Effector memory CD4-positive, alpha-beta T cell (primary cell): ENCODE measurements around the gene LRRC15.
A peak's percentile ranks its signal among the peaks of the same experiment; 100 is the strongest.

Source experiments
- DNase-seq, 3 donors: peaks; one replicate each; pipeline ENCODE4 v3.0.0-alpha.2; 2020
- H3K27ac ChIP-seq: 2 replicates; pipeline ENCODE4 v1.7.0; 2013; ENCODE audit warnings: mild to moderate bottlenecking, low read length, moderate library complexity; ENCODE audit not compliant: insufficient read depth, poor library complexity, severe bottlenecking
- H3K27me3 ChIP-seq: replicated peaks from 2 replicates; pipeline ENCODE4 v1.7.0; 2013; ENCODE audit warnings: mild to moderate bottlenecking, low read length; ENCODE audit not compliant: insufficient read depth, control insufficient read depth, poor library complexity, severe bottlenecking
- H3K36me3 ChIP-seq: 2 replicates; pipeline ENCODE4 v1.7.0; 2013; ENCODE audit warnings: mild to moderate bottlenecking, low read length, moderate library complexity; ENCODE audit not compliant: control insufficient read depth, insufficient read depth
- H3K4me1 ChIP-seq: 2 replicates; pipeline ENCODE4 v1.7.0; 2013; ENCODE audit warnings: low read length, mild to moderate bottlenecking; ENCODE audit not compliant: control insufficient read depth, insufficient read depth, poor library complexity, severe bottlenecking
- H3K4me3 ChIP-seq: 2 replicates; pipeline ENCODE4 v1.7.0; 2013; ENCODE audit warnings: low read length, low read depth, mild to moderate bottlenecking; ENCODE audit not compliant: insufficient read depth, poor library complexity, severe bottlenecking
- H3K9me3 ChIP-seq: 2 replicates; pipeline ENCODE4 v1.7.0; 2013; ENCODE audit warnings: mild to moderate bottlenecking, low read length, moderate library complexity; ENCODE audit not compliant: control insufficient read depth

LRRC15 gene

GRCh38 chr3:194322678-194323211, 46.8 kb downstream of the LRRC15 start:
- H3K36me3 ChIP-seq, result no peaks in the 10 kb centered on the region
- no peak overlapping the region for H3K27ac ChIP-seq
- no peak for DNase-seq
- no peaks in the 10 kb centered on the region for H3K27me3 ChIP-seq
- H3K9me3 ChIP-seq, result peaks cover 3% of the 10 kb centered on the region
- no peak overlapping the region for H3K4me3 ChIP-seq
- peaks cover 8% of the 10 kb centered on the region for H3K4me1 ChIP-seq

DNA sequence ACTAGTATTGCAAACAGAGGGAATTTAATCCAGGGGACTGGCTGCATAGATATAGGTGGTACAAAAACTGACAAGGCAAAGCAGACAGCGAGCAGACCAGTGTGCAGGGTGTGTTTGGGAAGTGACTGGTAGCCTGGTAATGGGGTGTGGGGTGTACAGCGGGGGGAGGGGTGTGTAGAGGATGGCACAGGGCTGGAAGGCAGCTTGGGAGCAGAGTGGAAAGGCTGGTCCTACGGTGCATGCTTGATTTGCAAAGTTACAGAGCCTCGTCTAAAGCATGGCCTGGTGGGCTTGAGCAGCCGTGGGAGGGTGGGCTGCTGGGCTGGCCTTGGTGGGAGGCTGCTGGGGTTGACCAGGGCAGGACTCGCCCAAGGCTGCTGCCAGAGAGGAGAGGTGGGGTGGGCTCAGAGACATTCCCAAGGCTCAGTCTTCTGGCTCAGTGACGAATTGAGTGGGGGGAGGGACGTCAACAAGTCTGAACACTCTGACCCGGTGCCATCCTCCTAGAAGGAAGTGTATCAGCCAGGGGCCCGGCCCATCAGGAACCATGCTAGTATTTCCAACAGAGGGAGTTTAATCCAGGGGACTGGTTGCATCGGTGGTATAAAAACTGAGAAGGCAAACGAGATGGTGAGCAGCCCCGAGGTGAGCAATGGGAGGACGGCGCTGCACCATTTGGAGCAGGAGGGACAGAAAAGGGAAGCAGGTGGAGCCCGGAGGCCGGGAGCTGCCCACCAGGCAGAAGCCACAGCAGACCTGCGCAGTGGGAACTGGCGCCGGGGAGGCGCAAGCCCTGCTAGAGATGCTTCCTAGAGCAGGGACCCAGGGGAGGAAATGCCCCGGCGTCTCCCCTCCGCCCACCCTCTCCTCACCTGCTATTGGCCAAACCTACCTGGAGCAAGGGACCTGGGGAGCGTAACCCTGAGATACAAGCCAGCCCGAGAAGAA, 47.6 kb downstream of the LRRC15 start:
- peaks cover 8% of the 10 kb centered on the region for H3K4me1 ChIP-seq
- H3K27me3 ChIP-seq, result no peaks in the 10 kb centered on the region
- no peak overlapping the region for H3K27ac ChIP-seq
- peaks cover 3% of the 10 kb centered on the region for H3K9me3 ChIP-seq
- no peak for DNase-seq
- H3K36me3 ChIP-seq, result no peaks in the 10 kb centered on the region
- no peak overlapping the region for H3K4me3 ChIP-seq

DNA sequence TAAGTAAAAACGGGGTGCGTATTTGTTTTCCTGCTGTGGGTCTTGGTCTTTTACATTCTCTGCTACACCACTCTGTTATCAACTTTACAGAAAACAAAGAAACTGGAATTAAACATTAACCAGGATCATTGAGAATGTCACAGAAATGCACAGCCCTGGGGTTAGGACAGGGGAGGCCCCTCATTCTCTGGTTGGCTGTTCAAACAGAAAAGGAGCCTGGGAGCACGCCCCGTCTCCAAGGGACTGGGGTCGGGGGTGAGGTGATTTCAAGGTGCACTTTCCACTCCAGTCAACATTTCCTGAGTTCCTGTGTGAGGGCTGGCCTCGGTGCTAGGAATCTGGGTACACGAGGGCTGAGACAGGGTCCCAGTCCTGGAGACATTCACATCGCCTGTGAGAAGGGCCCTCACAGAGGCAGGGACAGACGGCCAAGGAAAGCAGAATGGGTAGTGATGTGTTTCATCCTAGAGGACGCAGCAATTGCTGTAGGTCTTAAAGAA, 48.7 kb downstream of the LRRC15 start:
- no peaks in the 10 kb centered on the region for H3K27me3 ChIP-seq
- no peaks in the 10 kb centered on the region for H3K36me3 ChIP-seq
- DNase-seq, result no peak
- peaks cover 3% of the 10 kb centered on the region for H3K9me3 ChIP-seq
- no peak overlapping the region for H3K4me3 ChIP-seq
- no peak overlapping the region for H3K27ac ChIP-seq
- H3K4me1 ChIP-seq, result peaks cover 12% of the 10 kb centered on the region

DNA sequence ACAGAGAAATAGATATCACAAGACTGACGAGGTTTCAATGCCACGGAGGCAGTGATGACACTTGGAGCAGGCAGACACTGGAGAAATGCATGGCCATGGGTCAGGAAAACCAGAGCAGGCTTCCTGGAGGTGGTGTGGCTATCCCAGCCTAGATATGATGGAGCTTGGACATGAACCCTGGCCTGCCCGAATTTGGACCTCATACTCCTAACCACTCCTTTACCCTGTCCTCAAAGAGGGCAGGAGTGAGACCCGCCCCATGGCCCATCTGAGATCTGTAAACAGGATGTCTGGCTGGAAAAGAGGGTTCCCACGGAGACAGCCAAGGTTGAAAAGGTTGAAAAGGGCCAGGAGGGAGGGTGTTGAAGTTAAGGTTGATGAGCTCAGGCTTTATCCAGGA, 49.4 kb downstream of the LRRC15 start:
- Histone ChIP-seq H3K4me1 (peaks cover 13% of the 10 kb centered on the region), H3K27me3 (no peaks in the 10 kb centered on the region), H3K36me3 (no peaks in the 10 kb centered on the region), H3K9me3 (peaks cover 3% of the 10 kb centered on the region), H3K4me3 (no peak overlapping the region), H3K27ac (no peak overlapping the region)
- DNase-seq, result no peak

- Histone ChIP-seq H3K4me3 (no peak overlapping the region), H3K4me1 (peaks cover 6% of the 10 kb centered on the region), H3K27ac (no peak overlapping the region), H3K9me3 (peaks cover 3% of the 10 kb centered on the region), H3K36me3 (no peaks in the 10 kb centered on the region), H3K27me3 (no peaks in the 10 kb centered on the region)
- DNase-seq, result no peak
Observed at GRCh38 chr3:194318511-194319161, 50.9 kb downstream of the LRRC15 start.

- Histone ChIP-seq H3K36me3 (no peaks in the 10 kb centered on the region), H3K9me3 (peaks cover 3% of the 10 kb centered on the region), H3K27me3 (no peaks in the 10 kb centered on the region), H3K4me1 (peaks cover 5% of the 10 kb centered on the region), H3K27ac (no peak overlapping the region), H3K4me3 (no peak overlapping the region)
- DNase-seq, result no peak
Observed at GRCh38 chr3:194316918-194317317, 52.6 kb downstream of the LRRC15 start.

GRCh38 chr3:194315965-194316361, 53.6 kb downstream of the LRRC15 start:
- no peak overlapping the region for H3K27ac ChIP-seq
- H3K4me1 ChIP-seq, result peaks cover 5% of the 10 kb centered on the region
- no peaks in the 10 kb centered on the region for H3K36me3 ChIP-seq
- peak overlapping the region; percentile 56 for H3K4me3 ChIP-seq
- no peak for DNase-seq
- H3K9me3 ChIP-seq, result peaks cover 3% of the 10 kb centered on the region
- H3K27me3 ChIP-seq, result no peaks in the 10 kb centered on the region

GRCh38 chr3:194315088-194315964, 54.2 kb downstream of the LRRC15 start:
- H3K27me3 ChIP-seq, result no peaks in the 10 kb centered on the region

GRCh38 chr3:194314388-194315068, 55.0 kb downstream of the LRRC15 start:
- H3K4me3 ChIP-seq, result no peak overlapping the region

More at GRCh38 chr3:194315088-194315964, 54.2 kb downstream of the LRRC15 start:
- H3K4me1 ChIP-seq, result peaks cover 5% of the 10 kb centered on the region
- H3K27ac ChIP-seq, result no peak overlapping the region
- H3K4me3 ChIP-seq, result peak overlapping the region; percentile 56
- no peaks in the 10 kb centered on the region for H3K36me3 ChIP-seq
- peak; percentile 54 to 66 (median 62) for DNase-seq
- peaks cover 3% of the 10 kb centered on the region for H3K9me3 ChIP-seq

More at GRCh38 chr3:194314388-194315068, 55.0 kb downstream of the LRRC15 start:
- Histone ChIP-seq H3K4me1 (peaks cover 5% of the 10 kb centered on the region), H3K27me3 (no peaks in the 10 kb centered on the region), H3K36me3 (no peaks in the 10 kb centered on the region), H3K9me3 (peaks cover 3% of the 10 kb centered on the region), H3K27ac (no peak overlapping the region)
- DNase-seq, result no peak
